Activated CD8-positive, alpha-beta T cell treated with anti-CD3 and anti-CD28 coated beads for 36 hours (primary cell): ENCODE results near the gene PNMA1. TPM values are rescaled to one million over a fixed set of nuclear protein-coding genes. Genes with fewer than 3 reads are reported as not detected.
A peak's percentile ranks its signal among the peaks of the same experiment; 100 is the strongest.

Experiments used
- ATAC-seq: fragments of 200-7000 bp; cut with Tn5 transposase; one replicate; pipeline ENCODE4 v1.10.0; 2021; ENCODE audit warnings: mild to moderate bottlenecking, moderate library complexity
- CTCF ChIA-PET: fragments of 350-600 bp; sonication (Branson Sonifier 250); formaldehyde crosslinking; loops from one replicate; lab custom pipeline; 2021; ENCODE audit warnings: antibody characterized with exemption; lab: Charles Lee
- POLR2A ChIA-PET: fragments of 350-600 bp; sonication (Branson Sonifier 250); formaldehyde crosslinking; loops from one replicate; lab custom pipeline; 2021; ENCODE audit warnings: antibody characterized with exemption; lab: Charles Lee
- DNase-seq: peaks from one replicate; pipeline ENCODE4 v3.0.0-alpha.2; 2020
- H3K27ac Mint-ChIP-seq: one replicate; pipeline ENCODE4 v1.8.0; 2021; ENCODE audit warnings: mild to moderate bottlenecking, mixed read lengths
- H3K27me3 Mint-ChIP-seq: one replicate; pipeline ENCODE4 v1.8.0; 2021; ENCODE audit warnings: mixed read lengths
- H3K36me3 Mint-ChIP-seq: one replicate; pipeline ENCODE4 v1.8.0; 2021; ENCODE audit warnings: low read depth, mixed read lengths
- H3K4me1 Mint-ChIP-seq: one replicate; pipeline ENCODE4 v1.8.0; 2021; ENCODE audit warnings: low read depth, mixed read lengths
- H3K4me3 Mint-ChIP-seq: one replicate; pipeline ENCODE4 v1.8.0; 2021; ENCODE audit warnings: mild to moderate bottlenecking, moderate library complexity, mixed read lengths
- H3K9me3 Mint-ChIP-seq: one replicate; pipeline ENCODE4 v1.8.0; 2021; ENCODE audit warnings: mixed read lengths
- CTCF ChIP-seq: fragments of 200-600 bp; IDR thresholded peaks from one replicate; pipeline ENCODE4 v1.8.0; 2022; ENCODE audit warnings: antibody characterized with exemption, mild to moderate bottlenecking
- intact Hi-C: fragments of 100-400 bp; cut with micrococcal nuclease; formaldehyde crosslinking; loops from one replicate; pipeline ENCODE4 v1.10.0; 2022
- total RNA-seq, 2 experiments: library from RNA; stranded (reverse); gene quantifications; one replicate each; pipeline ENCODE4 v1.2.3, GENCODE V29; 2021

Gene PNMA1
- total RNA-seq, 2 experiments from 2014 or later, result 22.9 to 24.1 TPM

GRCh38 chr14:73753887-73754795 is 40.0 kb upstream of the PNMA1 start:
- DNase-seq (peak; percentile 80), ATAC-seq (peak; percentile 37)
- H3K9me3 Mint-ChIP-seq, result no peaks in the 10 kb centered on the region
- H3K36me3 Mint-ChIP-seq, result peaks cover 53% of the 10 kb centered on the region
- H3K27ac Mint-ChIP-seq, result peak overlapping the region; percentile 97
- CTCF ChIA-PET, result interaction anchor here (0.8 to 13.2 kb wide), 11 partner anchors 11 to 114 kb away, joined by 3 to 143 read pairs (median 4); no protein-coding TSS in a partner anchor
- TF ChIP-seq CTCF, result no peak
- peak overlapping the region; percentile 89 for H3K4me3 Mint-ChIP-seq
- H3K4me1 Mint-ChIP-seq, result peaks cover 87% of the 10 kb centered on the region
- H3K27me3 Mint-ChIP-seq, result no peaks in the 10 kb centered on the region
- intact Hi-C loops, result loop anchor here (2.0 kb wide), 1 partner anchor 33 kb away; no protein-coding TSS in a partner anchor
- POLR2A ChIA-PET, result interaction anchor here (0.6 to 14.8 kb wide), 9 partner anchors 8 to 75 kb away, joined by 3 to 512 read pairs (median 7); partner anchors contain the start of gene PNMA1

GRCh38 chr14:73753124-73753886 is 39.1 kb upstream of the PNMA1 start:
- peak; percentile 66 for DNase-seq
- peak; percentile 20 for ATAC-seq
- intact Hi-C loops, result no loop called here
- Mint-ChIP-seq H3K36me3 (peaks cover 50% of the 10 kb centered on the region), H3K27ac (peak overlapping the region; percentile 97), H3K9me3 (no peaks in the 10 kb centered on the region), H3K4me1 (peaks cover 95% of the 10 kb centered on the region), H3K27me3 (no peaks in the 10 kb centered on the region), H3K4me3 (peak overlapping the region; percentile 89)
- POLR2A ChIA-PET, result interaction anchor here (0.6 to 14.8 kb wide), 7 partner anchors 9 to 44 kb away, joined by 3 to 512 read pairs (median 11); partner anchors contain the start of gene PNMA1
- CTCF ChIA-PET, result interaction anchor here (1.4 to 13.2 kb wide), 7 partner anchors 10 to 115 kb away, joined by 3 to 143 read pairs (median 23); no protein-coding TSS in a partner anchor
- TF ChIP-seq CTCF, result no peak

GRCh38 chr14:73752297-73752992 is 38.3 kb upstream of the PNMA1 start:
- Mint-ChIP-seq H3K36me3 (peaks cover 46% of the 10 kb centered on the region), H3K27ac (peak overlapping the region; percentile 97), H3K27me3 (no peaks in the 10 kb centered on the region), H3K4me3 (peak overlapping the region; percentile 89), H3K9me3 (no peaks in the 10 kb centered on the region), H3K4me1 (peaks cover 96% of the 10 kb centered on the region)
- intact Hi-C loops, result no loop called here
- CTCF ChIA-PET, result interaction anchor here (1.2 to 13.2 kb wide), 9 partner anchors 7 to 134 kb away, joined by 3 to 143 read pairs (median 19); partner anchors contain the start of gene ZNF410
- POLR2A ChIA-PET, result interaction anchor here (1.1 to 14.8 kb wide), 6 partner anchors 10 to 45 kb away, joined by 4 to 512 read pairs (median 15); partner anchors contain the start of gene PNMA1
- DNase-seq, result peak; percentile 58
- peak; percentile 10 for ATAC-seq
- TF ChIP-seq CTCF, result peak; percentile 50

- no peak for ATAC-seq
- POLR2A ChIA-PET, result interaction anchor here (1.0 to 14.8 kb wide), 5 partner anchors 8 to 93 kb away, joined by 3 to 512 read pairs (median 4); a partner anchor contains a TSS
- no peak for DNase-seq
- peaks cover 36% of the 10 kb centered on the region for H3K36me3 Mint-ChIP-seq
- no peaks in the 10 kb centered on the region for H3K27me3 Mint-ChIP-seq
- intact Hi-C loops, result no loop called here
- CTCF ChIA-PET, result interaction anchor here (1.2 to 13.2 kb wide), 6 partner anchors 8 to 135 kb away, joined by 3 to 143 read pairs (median 44); partner anchors contain the start of gene ZNF410
- no peaks in the 10 kb centered on the region for H3K9me3 Mint-ChIP-seq
- no peak overlapping the region for H3K4me3 Mint-ChIP-seq
- H3K4me1 Mint-ChIP-seq, result peaks cover 98% of the 10 kb centered on the region
- peak overlapping the region; percentile 97 for H3K27ac Mint-ChIP-seq
- no peak for TF ChIP-seq CTCF
Observed at GRCh38 chr14:73751157-73751691, 37.0 kb upstream of the PNMA1 start.
